Prostate gland (tissue), 2 donors: ENCODE results near the gene AJAP1. TPM values are rescaled to one million over a fixed set of nuclear protein-coding genes. Genes with fewer than 3 reads are reported as not detected.

Experiments
- DNase-seq: peaks from one replicate; pipeline ENCODE4 v3.0.0-alpha.2; 2019; ENCODE audit warnings: low spot score
- H3K27ac ChIP-seq, 2 donors: fragments of 200-600 bp; sonication (generic); 2 replicates each; pipeline ENCODE4 v1.5.1; 2017 to 2019
- H3K27me3 ChIP-seq: fragments of 200-600 bp; sonication (generic); replicated peaks from 2 replicates; pipeline ENCODE4 v1.5.1; 2019; ENCODE audit not compliant: insufficient read depth
- H3K36me3 ChIP-seq, 2 donors: fragments of 200-600 bp; sonication (generic); 1 replicate in 1 of 2; 2 replicates in 1 of 2; pipeline versions ENCODE4 v1.5.1 to v1.8.1; 2017 to 2019
- H3K4me1 ChIP-seq: fragments of 200-600 bp; sonication (generic); replicated peaks from 2 replicates; pipeline ENCODE4 v1.5.1; 2019
- H3K4me3 ChIP-seq, 2 donors: fragments of 200-600 bp; sonication (generic); 2 replicates each; pipeline ENCODE4 v1.5.1; 2017 to 2019
- H3K9me3 ChIP-seq: fragments of 200-600 bp; sonication (generic); 2 replicates; pipeline ENCODE4 v1.5.1; 2017
- POLR2A ChIP-seq: fragments of 450-650 bp; IDR thresholded peaks from one replicate; pipeline ENCODE4 v1.6.1; 2016; ENCODE audit warnings: antibody characterized with exemption, mild to moderate bottlenecking
- POLR2AphosphoS5 ChIP-seq: sonication (generic); formaldehyde crosslinking; IDR thresholded peaks from one replicate; pipeline ENCODE4 v1.6.1; 2017; ENCODE audit warnings: antibody characterized with exemption
- WGBS: methylation state at CpG from one replicate; pipeline ENCODE4 v1.1.5; 2018; 5-methylcytosine and 5-hydroxymethylcytosine counted together
- intact Hi-C: fragments of 100-400 bp; cut with DNase I; formaldehyde crosslinking; loops from one replicate; pipeline ENCODE4 v1.14.2; 2022
- total RNA-seq, 2 donors: library from RNA; depleted of rRNA; stranded (reverse); fragments of >200 nt; gene quantifications; one replicate each; pipeline ENCODE4 v1.1.0, GENCODE V29; 2016
- TF ChIP-seq, protein P1 (sequence below), 4 experiments: fragments of 200-600 bp in 2 of 4; fragments of 450-650 bp in 2 of 4; sonication (generic) in 2 of 4; IDR thresholded peaks; 1 replicate in 3 of 4; 2 replicates in 1 of 4; pipeline ENCODE4 v1.5.1; 2016 to 2019; ENCODE audit warnings: antibody characterized with exemption in 4 of 4, mild to moderate bottlenecking in 2 of 4, moderate library complexity in 2 of 4

Gene AJAP1
- total RNA-seq, 2 donors from 2014 or later: 0.73 to 6.7 TPM

DNA sequence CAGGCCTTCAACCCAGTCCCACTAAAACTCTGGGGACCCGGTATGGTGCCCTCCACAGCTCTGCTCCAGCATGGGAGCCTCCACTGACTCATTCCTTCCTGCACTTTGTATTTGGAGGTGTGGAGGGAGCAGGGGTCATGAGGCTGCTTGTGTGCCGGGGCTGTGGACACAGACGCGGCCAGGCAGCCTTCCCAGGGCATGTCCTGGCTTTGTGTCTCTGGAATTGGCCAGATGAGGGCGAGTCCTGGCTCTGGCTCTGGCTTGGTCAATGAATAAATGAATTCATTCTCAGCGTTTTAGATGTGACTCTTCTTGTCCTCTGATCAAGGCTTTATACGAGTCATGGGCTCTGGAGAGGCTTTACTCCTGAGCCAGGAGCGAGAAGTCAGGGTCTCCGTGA is 19.1 kb downstream of the AJAP1 start:
- intact Hi-C loops: no loop called here

DNA sequence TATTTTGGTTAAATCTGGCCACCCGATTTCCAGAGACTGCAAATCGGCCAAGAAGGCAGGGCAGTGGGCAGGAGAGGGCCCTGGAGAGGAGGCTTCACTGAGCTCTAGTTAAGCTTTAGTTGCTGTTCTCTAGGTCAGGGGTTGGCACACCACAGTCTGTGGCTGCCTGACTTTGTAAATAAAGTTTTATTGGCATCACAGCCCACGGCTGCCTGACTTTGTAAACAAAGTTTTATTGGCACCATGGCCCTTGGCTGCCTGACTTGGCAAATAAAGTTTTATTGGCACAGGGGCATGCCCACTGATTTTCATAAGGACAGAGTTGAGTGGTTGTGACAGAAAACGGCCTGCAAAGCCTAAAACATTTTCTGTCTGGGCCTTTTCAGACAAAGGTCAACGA is 19.7 kb downstream of the AJAP1 start:
- Histone ChIP-seq H3K27me3 (no peaks in the 10 kb centered on the region), H3K9me3 (no peaks in the 10 kb centered on the region), H3K27ac (no peak overlapping the region), H3K36me3 (no peaks in the 10 kb centered on the region), H3K4me1 (no peaks in the 10 kb centered on the region), H3K4me3 (no peak overlapping the region)
- intact Hi-C loops: no loop called here
- WGBS: 65% methylated on average over 5 of the region's 5 CpGs
- TF ChIP-seq, protein P1, sequence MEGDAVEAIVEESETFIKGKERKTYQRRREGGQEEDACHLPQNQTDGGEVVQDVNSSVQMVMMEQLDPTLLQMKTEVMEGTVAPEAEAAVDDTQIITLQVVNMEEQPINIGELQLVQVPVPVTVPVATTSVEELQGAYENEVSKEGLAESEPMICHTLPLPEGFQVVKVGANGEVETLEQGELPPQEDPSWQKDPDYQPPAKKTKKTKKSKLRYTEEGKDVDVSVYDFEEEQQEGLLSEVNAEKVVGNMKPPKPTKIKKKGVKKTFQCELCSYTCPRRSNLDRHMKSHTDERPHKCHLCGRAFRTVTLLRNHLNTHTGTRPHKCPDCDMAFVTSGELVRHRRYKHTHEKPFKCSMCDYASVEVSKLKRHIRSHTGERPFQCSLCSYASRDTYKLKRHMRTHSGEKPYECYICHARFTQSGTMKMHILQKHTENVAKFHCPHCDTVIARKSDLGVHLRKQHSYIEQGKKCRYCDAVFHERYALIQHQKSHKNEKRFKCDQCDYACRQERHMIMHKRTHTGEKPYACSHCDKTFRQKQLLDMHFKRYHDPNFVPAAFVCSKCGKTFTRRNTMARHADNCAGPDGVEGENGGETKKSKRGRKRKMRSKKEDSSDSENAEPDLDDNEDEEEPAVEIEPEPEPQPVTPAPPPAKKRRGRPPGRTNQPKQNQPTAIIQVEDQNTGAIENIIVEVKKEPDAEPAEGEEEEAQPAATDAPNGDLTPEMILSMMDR (IDR thresholded peaks at IDR 0.05): no peak
- TF ChIP-seq POLR2A (no peak), POLR2AphosphoS5 (no peak)
- DNase-seq: no peak

More for the DNA sequence above, 19.1 kb downstream of the AJAP1 start:
- DNase-seq: no peak
- H3K9me3 ChIP-seq: no peaks in the 10 kb centered on the region
- H3K4me1 ChIP-seq: no peaks in the 10 kb centered on the region
- H3K4me3 ChIP-seq: no peak overlapping the region
- WGBS: 83% methylated on average over 9 of the region's 9 CpGs
- H3K27ac ChIP-seq: no peak overlapping the region
- no peaks in the 10 kb centered on the region for H3K27me3 ChIP-seq
- H3K36me3 ChIP-seq: no peaks in the 10 kb centered on the region
- TF ChIP-seq POLR2A (no peak), POLR2AphosphoS5 (no peak)
- TF ChIP-seq, protein P1 (IDR thresholded peaks at IDR 0.05): no peak

DNA sequence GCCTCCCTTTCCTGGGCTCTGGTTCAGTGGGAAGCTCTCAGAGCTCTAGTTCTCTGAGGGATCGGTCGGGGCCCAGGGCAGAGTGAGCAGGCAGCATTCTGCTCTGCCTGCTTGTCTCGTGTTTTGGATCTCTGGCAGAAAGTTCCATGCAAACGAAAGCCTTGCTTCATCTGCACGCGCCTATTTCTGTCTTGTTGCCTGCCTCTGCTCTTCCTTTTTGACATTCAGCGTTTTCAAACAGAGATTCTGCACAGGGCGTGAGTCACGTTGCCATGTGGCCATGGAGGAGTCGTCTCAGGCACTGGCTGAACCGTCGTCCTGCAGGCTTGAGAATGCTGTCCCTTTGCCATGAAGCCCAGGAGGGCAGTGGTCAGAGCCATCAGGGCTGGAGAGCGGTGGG is 20.3 kb downstream of the AJAP1 start:
- intact Hi-C loops: no loop called here
- Histone ChIP-seq H3K4me3 (no peak overlapping the region), H3K27me3 (no peaks in the 10 kb centered on the region), H3K9me3 (no peaks in the 10 kb centered on the region), H3K27ac (no peak overlapping the region), H3K36me3 (no peaks in the 10 kb centered on the region), H3K4me1 (no peaks in the 10 kb centered on the region)
- TF ChIP-seq, protein P1 (IDR thresholded peaks at IDR 0.05): no peak
- WGBS: 90% methylated on average over 13 of the region's 13 CpGs
- no peak for DNase-seq

DNA sequence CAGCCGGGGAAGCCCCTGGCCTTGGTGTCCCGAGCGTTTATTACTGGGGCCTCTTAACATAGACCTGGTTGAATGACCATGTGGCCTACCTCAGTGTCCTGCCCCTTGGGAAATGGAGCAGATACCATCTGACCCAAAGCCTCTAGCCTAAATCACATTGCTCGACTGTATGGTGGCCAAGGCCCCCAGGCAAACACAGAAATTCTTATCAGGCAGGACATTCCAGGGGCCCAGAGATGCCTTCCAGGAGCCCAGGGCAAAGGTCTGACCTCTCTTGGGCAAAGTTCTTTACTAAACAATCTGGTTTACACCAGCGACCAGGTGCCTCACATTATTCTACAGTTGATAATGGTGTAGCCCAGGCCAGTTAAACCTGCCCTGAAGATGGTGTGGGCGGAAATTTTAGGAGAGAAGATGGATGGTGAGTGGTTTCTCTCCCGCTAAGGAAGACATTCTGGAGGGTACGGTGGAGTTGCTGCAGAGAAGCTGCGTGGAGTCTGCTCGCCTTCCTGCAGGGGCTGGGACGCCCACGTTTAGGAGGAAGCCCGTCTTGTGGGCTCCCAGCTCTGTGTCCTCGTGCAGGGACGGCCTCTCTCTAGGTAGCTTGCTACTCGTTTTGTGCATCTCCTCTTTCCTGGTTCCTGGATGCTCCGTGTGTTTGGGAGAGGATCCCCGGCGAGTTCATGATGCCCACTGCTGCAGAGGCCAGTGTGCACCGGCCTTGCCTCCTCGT is 21.2 kb downstream of the AJAP1 start:
- Histone ChIP-seq H3K9me3 (no peaks in the 10 kb centered on the region), H3K27ac (no peak overlapping the region), H3K4me1 (no peaks in the 10 kb centered on the region), H3K27me3 (no peaks in the 10 kb centered on the region), H3K4me3 (no peak overlapping the region), H3K36me3 (no peaks in the 10 kb centered on the region)
- intact Hi-C loops: no loop called here
- TF ChIP-seq POLR2AphosphoS5 (no peak), POLR2A (no peak)
- TF ChIP-seq, protein P1 (IDR thresholded peaks at IDR 0.05): no peak
- DNase-seq: no peak
- 85% methylated on average over 21 of the region's 21 CpGs for WGBS

DNA sequence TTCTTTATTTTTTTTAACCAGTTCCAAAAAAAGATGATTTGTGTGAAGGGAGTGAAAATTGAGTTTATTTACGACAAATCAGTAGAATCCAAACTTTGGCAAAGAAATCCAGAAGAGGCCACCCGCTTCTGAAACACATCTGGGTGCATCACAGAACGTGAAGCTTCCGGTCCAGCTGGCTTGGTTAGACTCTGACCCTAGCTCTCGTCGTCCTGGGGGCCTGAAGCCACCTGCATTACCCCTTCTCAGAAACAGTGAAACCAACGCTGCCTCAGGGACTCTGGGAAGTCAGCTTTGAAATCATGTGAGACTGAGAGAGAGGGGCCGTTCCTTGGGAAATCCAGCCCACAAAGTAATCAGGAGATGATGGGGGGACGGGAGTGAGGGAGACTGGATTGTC is 21.8 kb downstream of the AJAP1 start:
- no peak overlapping the region for H3K4me3 ChIP-seq
- H3K9me3 ChIP-seq: no peaks in the 10 kb centered on the region
- TF ChIP-seq POLR2A: no peak
- TF ChIP-seq, protein P1 (IDR thresholded peaks at IDR 0.05): no peak
- TF ChIP-seq POLR2AphosphoS5: no peak
- DNase-seq: no peak
- H3K4me1 ChIP-seq: no peaks in the 10 kb centered on the region
- no peaks in the 10 kb centered on the region for H3K27me3 ChIP-seq
- H3K27ac ChIP-seq: no peak overlapping the region
- 74% methylated on average over 9 of the region's 9 CpGs for WGBS
- no peaks in the 10 kb centered on the region for H3K36me3 ChIP-seq
- intact Hi-C loops: no loop called here
